Liver (tissue), 9 donors: ENCODE measurements around the gene IER2. TPM values are rescaled to one million over a fixed set of nuclear protein-coding genes. Genes with fewer than 3 reads are reported as not detected.

ENCODE experiments used
- DNase-seq: peaks from one replicate; pipeline ENCODE4 v3.0.0-alpha.2; 2017; ENCODE audit warnings: low spot score
- H3K27ac ChIP-seq, 2 donors: one replicate each; pipeline ENCODE4 v1.7.0; 2013; ENCODE audit warnings: inconsistent platforms in 2 of 2, low read length in 2 of 2, control low read depth in 1 of 2, low read depth in 1 of 2, mild to moderate bottlenecking in 1 of 2
- H3K27me3 ChIP-seq, 4 donors: one replicate each; pipeline versions ENCODE4 v1.6.1 to v1.7.0; 2013; ENCODE audit warnings: low read length in 3 of 4, inconsistent platforms in 1 of 4, mild to moderate bottlenecking in 1 of 4, moderate library complexity in 1 of 4; ENCODE audit not compliant: control insufficient read depth in 4 of 4, insufficient read depth in 4 of 4
- H3K36me3 ChIP-seq, 4 donors: one replicate each; pipeline versions ENCODE4 v1.6.1 to v1.7.0; 2013; ENCODE audit warnings: low read length in 3 of 4, mild to moderate bottlenecking in 3 of 4, low read depth in 1 of 4, moderate library complexity in 1 of 4; ENCODE audit not compliant: control insufficient read depth in 4 of 4, insufficient read depth in 3 of 4
- H3K4me1 ChIP-seq, 4 donors: one replicate each; pipeline versions ENCODE4 v1.6.1 to v1.7.0; 2013; ENCODE audit warnings: low read length in 3 of 4, mild to moderate bottlenecking in 3 of 4, moderate library complexity in 1 of 4; ENCODE audit not compliant: control insufficient read depth in 4 of 4, insufficient read depth in 4 of 4
- H3K4me3 ChIP-seq, 3 donors: one replicate each; pipeline versions ENCODE4 v1.6.1 to v1.7.0; 2013; ENCODE audit warnings: low read length in 3 of 3, control low read depth in 1 of 3, low read depth in 1 of 3, mild to moderate bottlenecking in 1 of 3
- H3K9ac ChIP-seq, 2 donors: one replicate each; pipeline ENCODE4 v1.7.0; 2013; ENCODE audit warnings: low read length in 2 of 2, mild to moderate bottlenecking in 2 of 2, moderate library complexity in 2 of 2, control low read depth in 1 of 2, low read depth in 1 of 2
- H3K9me3 ChIP-seq, 4 donors: one replicate each; pipeline versions ENCODE4 v1.6.1 to v1.7.0; 2013; ENCODE audit warnings: low read length in 3 of 4; ENCODE audit not compliant: control insufficient read depth in 4 of 4
- ATF3 ChIP-seq: IDR thresholded peaks from 2 replicates; pipeline ENCODE4 v1.6.1; 2016; ENCODE audit warnings: antibody characterized with exemption
- CTCF ChIP-seq: fragments of 150-350 bp; IDR thresholded peaks from 2 replicates; pipeline ENCODE4 v1.5.1; 2017; ENCODE audit warnings: improper control_type of control experiment, low read depth, low read length; ENCODE audit not compliant: missing input control
- EGR1 ChIP-seq, 2 donors: IDR thresholded peaks; 2 replicates each; pipeline ENCODE4 v1.6.1; 2016 to 2018; ENCODE audit warnings: antibody characterized with exemption in 2 of 2, low read depth in 2 of 2
- FOXA1 ChIP-seq: IDR thresholded peaks from 2 replicates; pipeline ENCODE4 v1.6.1; 2016; ENCODE audit warnings: antibody characterized with exemption
- FOXA2 ChIP-seq: IDR thresholded peaks from 2 replicates; pipeline ENCODE4 v1.6.1; 2016; ENCODE audit warnings: antibody characterized with exemption
- HNF4A ChIP-seq, 2 donors: conservative IDR thresholded peaks; 2 replicates each; pipeline ENCODE4 v1.6.1; 2016; ENCODE audit warnings: antibody characterized with exemption in 2 of 2, mild to moderate bottlenecking in 2 of 2
- HNF4G ChIP-seq: IDR thresholded peaks from 2 replicates; pipeline ENCODE4 v1.6.1; 2016; ENCODE audit warnings: antibody characterized with exemption
- JUND ChIP-seq, 2 donors: IDR thresholded peaks; 2 replicates each; pipeline ENCODE4 v1.6.1; 2016; ENCODE audit warnings: antibody characterized with exemption in 2 of 2
- MAX ChIP-seq: IDR thresholded peaks from 2 replicates; pipeline ENCODE4 v1.6.1; 2016; ENCODE audit warnings: antibody characterized with exemption
- NR2F2 ChIP-seq: IDR thresholded peaks from 2 replicates; pipeline ENCODE4 v1.6.1; 2016; ENCODE audit warnings: antibody characterized with exemption
- RAD21 ChIP-seq, 2 donors: IDR thresholded peaks; 2 replicates each; pipeline ENCODE4 v1.6.1; 2016; ENCODE audit warnings: antibody characterized with exemption in 2 of 2, mild to moderate bottlenecking in 2 of 2
- REST ChIP-seq: IDR thresholded peaks from 2 replicates; pipeline ENCODE4 v1.6.1; 2016; ENCODE audit warnings: antibody characterized with exemption, mild to moderate bottlenecking
- RXRA ChIP-seq, 2 donors: IDR thresholded peaks; 2 replicates each; pipeline ENCODE4 v1.6.1; 2017 to 2018; ENCODE audit warnings: antibody characterized with exemption in 2 of 2, mild to moderate bottlenecking in 1 of 2
- SP1 ChIP-seq: IDR thresholded peaks from 2 replicates; pipeline ENCODE4 v1.6.1; 2018; ENCODE audit warnings: antibody characterized with exemption, mild to moderate bottlenecking
- TAF1 ChIP-seq: conservative IDR thresholded peaks from 2 replicates; pipeline ENCODE4 v1.6.1; 2016; ENCODE audit warnings: antibody characterized with exemption, mild to moderate bottlenecking
- YY1 ChIP-seq: IDR thresholded peaks from 2 replicates; pipeline ENCODE4 v1.6.1; 2016; ENCODE audit warnings: antibody characterized with exemption, mild to moderate bottlenecking
- ZBTB33 ChIP-seq: IDR thresholded peaks from 2 replicates; pipeline ENCODE4 v1.6.1; 2016; ENCODE audit warnings: antibody characterized with exemption
- WGBS: extraction: QIAGEN DNeasy Blood & Tissue Kit; methylation state at CpG from one replicate; pipeline ENCODE4 v1.1.7; 2013; 5-methylcytosine and 5-hydroxymethylcytosine counted together
- polyA plus RNA-seq, 2 donors: library from polyadenylated mRNA; stranded (reverse) in 1 of 2; unstranded in 1 of 2; fragments of 200-250 nt in 1 of 2; fragments of >200 nt in 1 of 2; fragmentation: Nextera tagmentation in 1 of 2; extraction: Ambion mirVana in 1 of 2; gene quantifications; one replicate each; pipeline versions ENCODE4 v1.2.1 to v1.2.3, GENCODE V29; 2013 to 2015
- total RNA-seq, 2 donors: library from RNA; depleted of rRNA; stranded (reverse); fragments of >200 nt; gene quantifications; one replicate each; pipeline ENCODE4 v1.2.3, GENCODE V29; 2014
- donor health status: healthy.
- donor health status: healthy.
- donor health status: healthy.
- donor health status: healthy.
- donor health status: healthy.

IER2 gene
- total and polyA plus RNA-seq, 4 donors: 11.4 to 38.9 (median 21.9) TPM

- Histone ChIP-seq H3K4me3 (no peak overlapping the region), H3K27me3 (no peaks in the 10 kb centered on the region), H3K9me3 (no peaks in the 10 kb centered on the region), H3K36me3 (peaks cover 0 to 8% (median 0%) of the 10 kb centered on the region in 4 donors), H3K4me1 (peaks cover 9 to 22% (median 15%) of the 10 kb centered on the region in 4 donors), H3K9ac (no peak overlapping the region), H3K27ac (no peak overlapping the region)
- DNase-seq: no peak
- WGBS: 96% methylated on average over 20 of the region's 20 CpGs
- no peak for TF ChIP-seq RAD21 (IDR thresholded peaks at IDR 0.05)
- TF ChIP-seq NR2F2: no peak
- no peak for TF ChIP-seq HNF4G
- no peak for TF ChIP-seq EGR1 (IDR thresholded peaks at IDR 0.05; ENCODE audit: low read depth in 2 of 2)
- no peak for TF ChIP-seq HNF4A (conservative IDR thresholded peaks at IDR 0.05)
- no peak for TF ChIP-seq ATF3
- TF ChIP-seq CTCF: no peak
- TF ChIP-seq JUND (IDR thresholded peaks at IDR 0.05): no peak
- TF ChIP-seq FOXA1: no peak
- no peak for TF ChIP-seq ZBTB33
Measured at GRCh38 chr19:13122980-13123957, 26.9 kb upstream of the IER2 start.

- Histone ChIP-seq H3K36me3 (peaks cover 0 to 6% (median 0%) of the 10 kb centered on the region in 4 donors), H3K4me3 (no peak overlapping the region), H3K9me3 (no peaks in the 10 kb centered on the region), H3K27ac (no peak overlapping the region), H3K27me3 (no peaks in the 10 kb centered on the region), H3K4me1 (peaks cover 5 to 16% (median 11%) of the 10 kb centered on the region in 4 donors), H3K9ac (no peak overlapping the region)
- 93% methylated on average over 9 of the region's 9 CpGs for WGBS
- DNase-seq: no peak
- TF ChIP-seq RXRA (IDR thresholded peaks at IDR 0.05) (no peak), MAX (no peak), ZBTB33 (no peak), YY1 (no peak), TAF1 (no peak), HNF4A (conservative IDR thresholded peaks at IDR 0.05) (no peak), FOXA2 (no peak), ATF3 (no peak), SP1 (no peak), EGR1 (IDR thresholded peaks at IDR 0.05; ENCODE audit: low read depth in 2 of 2) (no peak), HNF4G (no peak), NR2F2 (no peak), CTCF (no peak), REST (no peak), FOXA1 (no peak), RAD21 (IDR thresholded peaks at IDR 0.05) (no peak), JUND (IDR thresholded peaks at IDR 0.05) (no peak)
Measured at GRCh38 chr19:13127051-13127450, 23.2 kb upstream of the IER2 start.
